ENCODE results near the gene TMOD2.

Gene TMOD2

GRCh38 chr15:51861557-51862359 lies 110.4 kb downstream of the TMOD2 start:
- TF ChIP-seq ZFX (IDR thresholded peaks at IDR 0.05) = no peak
- no peak for TF ChIP-seq CTCF (conservative IDR thresholded peaks at IDR 0.05)
- H3K27ac ChIP-seq = no peak overlapping the region

GRCh38 chr15:51863131-51863530 lies 111.7 kb downstream of the TMOD2 start:
- H3K27ac ChIP-seq = no peak overlapping the region
- TF ChIP-seq CTCF (conservative IDR thresholded peaks at IDR 0.05) (no peak), ZFX (IDR thresholded peaks at IDR 0.05) (no peak)

- no peak for TF ChIP-seq CTCF (conservative IDR thresholded peaks at IDR 0.05)
- TF ChIP-seq ZFX (IDR thresholded peaks at IDR 0.05) = no peak
- H3K27ac ChIP-seq = no peak overlapping the region
Measured at GRCh38 chr15:51864408-51865056, 113.1 kb downstream of the TMOD2 start.

GRCh38 chr15:51865317-51865716 lies 113.9 kb downstream of the TMOD2 start:
- no peak for TF ChIP-seq ZFX (IDR thresholded peaks at IDR 0.05)
- TF ChIP-seq CTCF (conservative IDR thresholded peaks at IDR 0.05) = no peak
- H3K27ac ChIP-seq = no peak overlapping the region

Data from C4-2B (cell line).